Myocyte (in vitro differentiated cells): ENCODE measurements around the gene PDGFB. TPM values are rescaled to one million over a fixed set of nuclear protein-coding genes. Genes with fewer than 3 reads are reported as not detected.
A peak's percentile ranks its signal among the peaks of the same experiment; 100 is the strongest.

Experiments used
- DNase-seq: peaks from one replicate; pipeline ENCODE4 v3.0.0-alpha.2; 2012; ENCODE audit warnings: low read depth
- polyA plus RNA-seq: library from polyadenylated mRNA; unstranded; fragments of >200 nt; gene quantifications from one replicate; pipeline ENCODE4 v1.2.1, GENCODE V29; 2012; ENCODE audit warnings: missing spikeins
- total RNA-seq: library from RNA; depleted of rRNA; stranded (reverse); fragments of >200 nt; gene quantifications from 2 replicates; pipeline ENCODE4 v1.2.3, GENCODE V29; 2014

Gene PDGFB
- total RNA-seq: 6.7 and 10.2 TPM in 2 replicates
- 19.4 TPM for polyA plus RNA-seq

DNA sequence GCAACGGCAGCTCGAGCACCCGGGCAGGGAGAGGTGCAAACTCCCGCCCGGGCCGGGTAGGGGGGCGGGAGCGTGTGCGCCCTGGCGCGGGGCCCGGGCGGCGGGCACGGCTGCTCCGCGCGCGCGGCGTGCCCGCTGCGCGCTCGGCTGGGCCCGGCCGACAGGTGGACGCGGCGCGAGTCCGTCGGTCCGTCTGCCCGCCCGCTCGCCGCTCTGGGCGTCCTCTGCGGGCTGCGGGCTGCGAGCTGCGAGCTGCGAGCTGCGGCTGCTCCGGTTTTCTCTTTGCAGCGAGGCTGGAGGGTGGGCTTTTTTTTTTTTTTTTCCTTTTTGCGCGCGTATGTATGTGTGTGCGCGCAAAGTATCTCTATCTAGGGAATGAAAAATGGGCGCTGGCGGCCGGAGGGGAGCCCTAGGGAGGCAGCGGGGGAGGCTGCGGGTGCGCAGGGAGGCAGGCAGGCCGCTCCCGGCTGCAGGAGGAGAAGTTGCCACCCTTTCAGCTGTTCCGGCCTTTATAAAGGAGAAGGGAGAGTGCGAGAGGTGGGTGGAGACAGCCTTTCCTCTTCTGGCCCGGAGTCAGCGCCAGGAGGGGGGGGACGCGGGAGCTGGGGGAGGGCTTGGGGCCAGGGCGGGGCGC is at the start of gene PDGFB:
TSS of gene PDGFB (minus strand) at position 487 of the 634 bp plus-strand sequence. CDS start 1,019 bp downstream, outside the sequence.
- DNase-seq: peak; percentile 84

DNA sequence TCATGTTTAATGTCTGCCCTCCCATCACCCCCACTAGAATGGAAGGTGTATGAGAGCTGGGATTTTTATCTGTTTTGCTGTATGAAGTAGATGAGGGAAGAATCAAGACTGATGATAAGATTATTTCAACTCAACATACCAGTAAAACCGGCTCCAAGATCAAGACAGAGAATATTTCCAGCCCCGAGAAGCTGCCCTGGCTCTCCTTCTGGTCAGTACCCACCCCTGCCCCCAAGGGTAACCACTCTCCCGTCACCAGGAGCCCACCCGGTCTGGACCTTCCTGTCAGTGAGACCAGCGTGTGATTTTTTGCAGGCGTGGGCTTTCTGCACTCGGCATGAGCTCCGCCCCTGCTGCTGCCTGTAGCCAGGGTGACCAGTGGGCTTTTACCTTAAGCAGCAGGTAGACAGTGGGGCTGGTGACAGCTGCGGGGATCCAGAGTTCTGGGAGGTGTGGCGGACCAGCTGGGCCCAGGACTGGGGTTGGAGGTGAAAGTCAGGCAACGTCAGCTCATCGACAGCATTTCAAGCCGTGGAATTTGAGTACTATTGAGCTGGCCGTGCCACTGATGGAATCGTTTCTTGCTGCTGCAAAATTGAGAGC is 49.1 kb upstream of the PDGFB start:
- no peak for DNase-seq

DNA sequence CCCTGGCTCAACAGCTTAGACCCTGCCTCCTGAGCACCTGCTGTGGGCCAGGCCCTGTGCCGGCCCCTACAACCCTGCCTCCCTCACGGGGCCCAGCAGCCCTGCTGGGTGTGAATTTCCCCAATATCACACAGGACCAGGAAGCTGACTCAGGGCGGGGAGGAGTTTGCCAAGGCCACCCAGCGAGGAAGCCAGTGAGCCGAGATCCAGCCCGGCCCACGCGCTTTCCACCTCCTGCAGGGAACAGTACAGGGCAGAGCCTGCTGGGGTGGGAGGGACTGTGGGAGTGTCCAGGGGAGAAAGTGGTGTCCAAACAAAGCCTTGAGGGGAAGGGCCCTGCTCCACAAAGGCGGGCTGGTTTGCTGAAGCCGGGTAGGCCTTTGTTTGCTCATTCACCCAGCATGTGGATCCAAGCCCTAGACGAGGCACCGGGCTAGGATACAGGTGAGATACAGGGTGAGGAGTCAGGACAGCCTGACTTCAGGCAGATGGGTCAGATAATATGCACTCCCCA is 47.8 kb upstream of the PDGFB start:
- DNase-seq: peak; percentile 90

DNA sequence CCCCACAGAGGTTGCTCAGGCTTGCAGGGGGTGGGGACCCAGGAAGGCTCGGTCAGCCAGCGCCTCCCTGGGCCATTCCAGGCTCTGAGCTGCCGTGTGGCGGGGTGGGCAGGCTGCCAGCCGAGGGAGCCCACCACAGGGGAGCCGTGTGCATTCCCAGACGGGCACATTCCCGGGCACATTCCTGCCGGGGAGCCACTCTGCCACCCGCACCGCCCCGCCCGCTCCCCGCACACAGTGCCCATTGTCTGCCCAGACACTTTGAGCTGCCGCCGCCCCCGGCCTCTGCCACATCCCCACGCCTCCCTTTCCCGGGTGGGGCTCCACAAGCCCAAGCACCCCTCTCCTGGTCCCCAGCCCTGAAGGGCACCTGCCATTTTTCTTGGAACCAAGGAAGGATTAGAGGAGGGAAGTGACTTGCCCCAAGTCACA is 47.3 kb upstream of the PDGFB start:
- peak; percentile 76 for DNase-seq

DNA sequence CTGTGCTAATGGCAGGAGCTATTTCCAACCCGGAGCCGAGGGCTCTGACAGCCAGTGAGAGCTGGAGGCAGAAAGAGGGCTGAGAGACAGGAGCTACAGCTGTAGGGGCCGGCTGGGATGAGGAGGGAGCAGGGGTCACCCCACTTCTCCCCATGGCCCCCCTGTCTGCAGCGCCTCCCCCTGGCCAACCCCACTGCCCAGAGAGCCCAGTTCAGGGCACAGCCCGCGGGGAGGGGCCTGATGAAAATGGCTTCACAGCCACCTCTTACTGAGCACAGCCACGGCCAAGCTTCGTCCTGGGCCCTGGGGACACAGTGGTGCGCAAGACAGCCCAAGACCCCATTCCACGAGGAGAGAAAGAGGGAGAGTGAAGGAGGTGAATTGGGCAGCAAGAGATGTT is 46.7 kb upstream of the PDGFB start:
- no peak for DNase-seq

DNA sequence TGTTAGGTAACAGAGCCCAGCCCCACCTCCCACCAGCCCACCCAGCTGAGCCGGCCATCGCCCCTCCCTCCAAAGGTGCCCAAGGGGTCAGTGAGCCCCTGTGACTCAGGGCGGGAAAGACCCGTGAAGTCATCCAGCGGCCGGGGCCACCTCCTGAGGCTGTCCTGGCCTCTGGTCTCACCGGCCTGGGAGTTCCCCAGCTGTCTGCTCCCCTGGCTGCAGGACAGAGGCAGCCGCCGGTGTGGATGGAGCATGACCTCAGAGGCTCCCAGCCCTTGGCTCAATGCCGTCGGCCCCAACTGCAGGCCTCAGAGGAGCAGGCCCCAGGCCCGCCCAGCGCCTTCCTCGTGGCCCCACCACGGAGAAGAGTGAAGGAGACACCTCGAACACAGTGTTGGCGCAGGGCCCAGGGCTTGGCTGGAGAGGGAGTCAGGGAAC is 46.0 kb upstream of the PDGFB start:
- DNase-seq: peak; percentile 91

DNA sequence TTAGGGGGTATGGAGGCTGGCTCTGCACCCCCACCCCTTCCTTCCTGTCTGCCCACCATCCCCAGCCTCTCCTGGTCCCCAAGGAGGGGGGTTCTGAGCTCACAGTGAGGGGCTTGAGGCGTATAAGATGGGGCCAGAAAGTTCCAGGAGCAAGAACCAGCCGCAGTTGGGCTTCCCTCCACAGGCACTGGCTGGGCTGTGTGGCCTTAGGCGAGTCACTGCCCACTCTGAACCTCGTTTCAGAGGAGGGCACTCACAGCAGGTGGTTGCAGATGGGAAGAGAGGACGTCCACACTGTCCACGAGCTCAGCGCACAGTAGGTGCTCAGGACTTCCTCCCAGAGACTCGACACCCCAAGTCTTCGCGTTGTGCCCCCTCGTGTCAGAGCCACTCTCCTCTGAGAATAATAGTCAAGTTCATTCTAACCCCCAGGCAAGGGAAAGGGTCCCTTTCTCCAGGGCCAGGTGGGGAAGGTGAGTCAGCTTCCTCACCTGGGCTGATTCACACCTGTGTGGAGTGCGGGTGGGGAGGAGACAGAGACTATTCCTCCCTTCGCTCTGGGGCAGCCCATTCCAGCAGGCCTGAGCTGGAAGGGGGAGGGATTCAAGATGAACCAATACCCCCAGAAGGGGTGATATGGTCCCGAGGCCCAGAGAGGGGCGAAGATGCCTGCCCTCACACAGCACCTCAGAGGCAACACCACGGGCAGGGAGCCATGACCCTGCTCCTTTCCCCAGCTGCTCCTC is 45.4 kb upstream of the PDGFB start:
- DNase-seq: no peak

DNA sequence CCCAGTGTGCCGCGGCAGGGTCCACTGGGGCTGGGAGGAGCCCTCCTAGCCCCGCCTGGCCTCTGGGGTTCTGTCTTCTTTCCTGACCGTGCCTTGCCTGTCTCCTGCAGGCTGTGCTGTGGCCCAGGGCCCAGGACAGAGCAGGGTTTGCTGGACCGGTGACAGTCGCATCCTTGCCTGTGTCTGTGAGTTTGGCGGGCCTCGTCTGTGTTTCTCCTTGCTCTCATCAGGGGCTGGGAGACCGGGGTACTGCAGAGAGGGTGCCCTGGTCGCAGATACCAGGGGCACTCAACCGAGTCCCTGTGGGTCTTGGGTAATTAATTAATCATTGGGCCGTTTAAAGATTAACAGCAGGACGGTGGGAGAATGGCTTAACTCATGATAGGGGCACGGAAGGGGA is 44.8 kb upstream of the PDGFB start:
- DNase-seq: no peak

DNA sequence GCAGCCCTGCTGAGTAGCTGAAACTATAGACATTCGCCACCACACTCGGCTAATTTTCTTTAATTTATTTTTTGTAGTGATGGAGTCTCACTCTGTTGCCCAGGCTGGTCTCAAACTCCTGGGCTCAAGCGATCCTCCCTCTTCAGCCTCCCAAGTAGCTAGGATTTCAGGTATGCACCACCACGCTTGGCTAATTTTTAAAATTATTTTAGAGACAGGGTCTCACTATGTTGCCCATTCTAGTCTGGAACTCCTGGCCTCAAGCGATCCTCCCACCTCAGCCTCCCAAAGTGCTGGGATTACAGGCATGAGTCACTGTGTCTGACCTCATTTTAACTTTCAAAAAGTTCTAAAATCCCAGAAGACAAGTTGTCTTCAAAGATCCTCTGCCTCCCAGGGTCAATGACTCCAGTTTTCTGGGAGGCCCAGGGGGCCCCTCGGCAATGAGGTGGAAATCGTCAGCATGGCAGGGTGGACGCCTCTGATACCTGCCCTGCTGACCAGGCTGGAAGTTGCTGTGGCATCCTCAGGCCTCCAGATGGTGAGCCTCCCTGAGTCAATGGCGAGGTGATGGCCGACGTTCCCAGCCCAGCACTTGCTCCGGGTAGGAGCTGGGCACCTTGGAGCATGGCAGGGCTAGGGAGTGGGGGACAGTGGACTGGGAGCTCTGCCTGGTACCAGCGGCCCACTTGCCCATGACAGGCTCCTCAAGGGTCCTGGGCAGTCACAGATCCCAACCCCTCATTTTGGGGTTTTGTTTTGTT is 43.5 kb upstream of the PDGFB start:
- DNase-seq: no peak

DNA sequence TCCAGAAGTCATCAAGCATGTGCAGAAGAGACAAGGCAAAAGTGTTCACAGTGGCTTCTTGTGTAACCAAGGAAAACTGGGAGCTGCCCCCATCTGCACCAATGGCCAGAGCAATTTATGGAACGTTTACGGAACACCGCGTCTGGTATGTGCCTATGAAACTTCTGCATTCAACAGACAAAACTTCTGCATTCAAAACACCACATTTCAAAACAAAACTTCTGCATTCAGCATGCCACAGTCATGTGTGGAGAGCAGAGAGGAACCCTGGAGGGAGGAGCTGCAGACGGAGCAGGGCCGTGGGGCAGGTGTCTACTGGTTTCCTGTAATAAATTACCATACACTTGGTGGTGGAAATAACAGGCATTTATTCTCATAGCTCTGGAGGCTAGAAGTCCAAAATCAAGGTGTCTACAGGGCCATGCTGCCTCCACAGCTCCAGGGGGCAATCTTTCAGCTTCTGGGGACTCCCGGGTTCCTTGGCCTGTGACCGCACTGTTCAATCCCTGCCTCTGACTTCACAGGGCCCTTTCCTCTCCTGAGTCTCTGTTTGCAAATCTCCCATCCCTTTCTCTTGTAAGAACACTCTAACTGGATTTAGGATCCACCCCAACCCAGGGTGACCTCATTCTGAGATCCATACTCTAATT is 42.4 kb upstream of the PDGFB start:
- no peak for DNase-seq

DNA sequence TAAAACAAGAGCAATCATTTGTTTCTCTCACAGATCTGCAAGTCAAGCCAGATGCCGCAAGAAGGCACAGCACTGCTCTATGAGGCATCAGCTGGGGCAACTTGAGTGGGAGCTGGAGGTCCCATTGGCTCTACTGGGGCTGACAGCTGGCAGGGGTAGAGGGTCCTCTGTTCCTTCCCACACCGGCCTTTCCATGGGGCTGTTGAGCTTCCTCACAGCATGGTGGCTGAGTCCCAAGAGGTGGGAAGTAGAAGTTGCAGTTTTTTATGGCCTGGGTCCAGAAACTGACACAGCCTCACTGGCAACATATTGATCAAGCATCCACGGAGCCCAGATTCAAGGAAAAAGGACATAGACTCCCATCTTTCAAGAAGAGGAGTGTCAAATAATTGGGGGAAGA is 40.2 kb upstream of the PDGFB start:
- DNase-seq: no peak

DNA sequence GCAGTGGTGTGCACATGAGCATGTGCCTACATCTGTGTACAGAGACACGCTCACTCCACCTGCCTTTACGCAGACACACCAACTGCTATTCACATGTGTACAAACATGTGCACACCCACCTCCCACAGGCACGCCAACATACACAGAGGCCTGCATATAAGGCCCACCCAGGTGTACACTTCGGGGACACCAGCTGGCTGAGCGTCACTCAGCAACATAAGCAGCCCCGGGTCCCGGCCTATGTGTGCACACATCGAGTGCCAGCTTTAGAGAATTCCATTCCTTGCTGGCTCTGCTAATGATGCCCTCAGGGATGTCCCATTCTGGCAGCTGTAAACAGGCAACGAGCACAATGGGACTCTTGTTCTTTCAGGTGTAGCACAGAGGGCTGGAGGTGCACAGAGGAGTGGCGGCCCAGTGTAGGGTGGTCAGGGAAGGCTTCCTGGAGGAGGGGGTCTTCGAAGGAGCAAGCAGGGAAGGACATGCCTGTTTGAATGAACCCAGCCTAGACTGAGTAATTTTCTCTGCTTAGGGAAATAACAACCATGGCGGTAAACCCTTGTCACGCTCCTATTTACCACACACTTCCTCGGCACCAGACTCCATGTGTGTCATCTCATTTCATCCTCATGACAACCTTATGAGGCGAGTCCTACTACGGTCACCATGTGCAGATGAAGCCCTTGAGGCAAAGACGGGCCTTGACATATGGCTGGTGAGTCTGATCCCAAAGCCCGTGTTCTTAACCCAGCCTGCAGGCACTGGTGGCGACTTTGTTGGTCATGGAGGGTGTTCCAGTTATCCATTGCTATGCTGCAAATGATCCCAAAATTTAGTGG is 39.6 kb upstream of the PDGFB start:
- peak; percentile 32 for DNase-seq

DNA sequence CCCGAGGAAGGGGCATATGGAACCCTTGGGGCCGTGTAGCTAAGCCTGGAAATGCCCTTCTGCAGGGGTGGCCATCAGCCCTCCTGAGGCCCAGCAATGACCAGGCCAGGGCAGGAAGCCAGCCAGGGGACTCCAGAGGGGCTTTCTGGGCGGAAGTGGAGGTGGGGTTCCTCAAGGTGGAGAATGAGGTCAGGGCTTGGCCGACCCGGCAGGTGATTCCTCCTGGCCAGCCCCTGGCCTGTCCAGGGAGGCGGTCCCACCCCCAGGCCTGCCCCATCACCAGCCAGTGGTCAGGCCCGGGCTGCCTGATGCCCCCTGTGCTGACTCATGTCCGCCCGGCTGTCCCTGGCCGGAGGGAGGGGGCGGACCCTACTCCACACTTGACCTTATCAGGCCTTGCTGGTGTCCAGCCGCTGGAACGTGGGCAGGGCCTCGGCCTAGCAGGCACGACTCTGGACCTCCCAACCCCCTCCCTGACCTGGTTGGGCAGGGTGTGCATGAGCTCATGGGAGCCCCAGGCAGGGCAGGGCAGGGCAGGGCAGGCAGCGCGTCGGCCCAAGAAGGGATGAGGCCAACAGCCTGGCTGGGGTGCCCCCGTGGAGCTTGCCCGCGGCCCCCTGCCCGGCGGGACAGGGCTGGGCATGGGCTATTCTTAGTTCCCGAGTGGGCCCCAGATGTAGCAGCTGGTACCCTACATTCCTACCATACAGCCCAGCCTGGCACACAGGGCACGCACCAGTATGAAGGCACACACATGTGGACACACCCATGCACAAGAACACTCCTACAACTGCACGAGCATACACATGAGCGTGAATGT is 38.8 kb upstream of the PDGFB start:
- DNase-seq: peak; percentile 99

DNA sequence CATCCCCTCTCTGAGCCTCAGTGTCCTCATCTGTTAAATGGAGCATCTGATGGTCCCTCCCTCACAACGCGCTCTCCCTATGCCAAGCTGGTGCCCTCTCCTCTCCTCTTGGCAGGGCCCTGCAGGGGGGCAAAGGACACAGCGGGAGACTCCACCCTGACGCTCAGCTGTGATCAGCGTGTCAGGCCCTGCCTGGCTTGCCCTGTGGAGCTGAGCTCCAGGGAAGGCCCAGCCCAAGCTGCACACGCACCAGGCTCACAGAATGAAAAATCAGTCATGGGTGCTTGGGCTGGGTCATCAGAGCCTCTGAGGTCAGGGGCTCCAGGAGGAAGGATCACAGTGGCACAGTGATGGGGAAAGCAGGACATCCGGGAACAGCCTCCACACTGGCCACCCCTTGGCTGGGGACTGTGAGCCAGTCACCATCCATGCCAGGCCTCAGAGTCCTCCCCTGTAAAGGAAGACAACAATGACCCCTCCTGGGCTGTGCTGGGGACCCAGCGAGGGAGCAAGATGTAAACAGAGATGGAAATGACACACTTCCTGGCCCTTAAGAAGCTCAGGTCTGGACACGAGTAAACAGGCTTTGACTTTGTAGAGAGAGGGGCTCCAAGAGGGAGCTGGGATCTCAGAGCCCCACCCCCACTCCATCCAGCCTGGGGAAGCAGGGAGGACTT is 38.0 kb upstream of the PDGFB start:
- peak; percentile 43 for DNase-seq

DNA sequence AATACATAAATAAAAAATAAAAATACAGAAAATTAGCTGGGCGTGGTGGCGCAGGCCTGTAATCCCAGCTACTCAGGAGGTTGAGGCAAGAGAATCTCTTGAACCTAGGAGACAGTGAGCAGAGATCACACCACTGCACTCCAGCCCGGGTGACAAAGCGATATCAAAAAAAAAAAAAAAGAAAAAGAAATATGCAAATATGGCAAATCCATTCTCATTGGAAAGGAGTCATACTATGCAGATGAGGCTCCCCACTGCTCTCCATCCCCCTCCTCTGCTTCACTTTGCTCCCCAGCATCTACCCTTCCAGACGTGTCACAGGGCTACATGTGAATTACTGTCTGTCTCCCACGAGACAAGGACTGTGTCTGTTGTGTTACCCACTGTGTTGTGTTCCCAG is 36.3 kb upstream of the PDGFB start:
- no peak for DNase-seq

DNA sequence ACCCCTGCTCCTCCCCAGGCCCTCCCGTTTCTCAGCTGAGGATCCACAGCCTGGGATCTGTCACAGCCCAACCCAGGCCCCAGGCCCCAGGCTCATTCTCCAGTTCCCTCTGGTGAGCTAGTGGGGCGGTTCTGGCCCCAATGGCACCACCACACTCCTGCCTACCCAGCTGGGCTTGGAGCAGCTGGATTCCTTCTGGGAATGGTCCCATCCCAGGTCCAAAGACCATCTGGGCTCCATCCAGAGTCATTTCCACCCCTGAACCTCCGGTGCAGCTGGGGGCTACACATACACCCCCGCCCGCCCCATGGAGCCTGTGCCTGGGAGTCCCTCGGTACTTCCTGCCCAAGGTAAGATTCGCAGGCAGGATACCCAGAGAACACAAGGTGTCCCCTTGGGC is 35.5 kb upstream of the PDGFB start:
- no peak for DNase-seq

DNA sequence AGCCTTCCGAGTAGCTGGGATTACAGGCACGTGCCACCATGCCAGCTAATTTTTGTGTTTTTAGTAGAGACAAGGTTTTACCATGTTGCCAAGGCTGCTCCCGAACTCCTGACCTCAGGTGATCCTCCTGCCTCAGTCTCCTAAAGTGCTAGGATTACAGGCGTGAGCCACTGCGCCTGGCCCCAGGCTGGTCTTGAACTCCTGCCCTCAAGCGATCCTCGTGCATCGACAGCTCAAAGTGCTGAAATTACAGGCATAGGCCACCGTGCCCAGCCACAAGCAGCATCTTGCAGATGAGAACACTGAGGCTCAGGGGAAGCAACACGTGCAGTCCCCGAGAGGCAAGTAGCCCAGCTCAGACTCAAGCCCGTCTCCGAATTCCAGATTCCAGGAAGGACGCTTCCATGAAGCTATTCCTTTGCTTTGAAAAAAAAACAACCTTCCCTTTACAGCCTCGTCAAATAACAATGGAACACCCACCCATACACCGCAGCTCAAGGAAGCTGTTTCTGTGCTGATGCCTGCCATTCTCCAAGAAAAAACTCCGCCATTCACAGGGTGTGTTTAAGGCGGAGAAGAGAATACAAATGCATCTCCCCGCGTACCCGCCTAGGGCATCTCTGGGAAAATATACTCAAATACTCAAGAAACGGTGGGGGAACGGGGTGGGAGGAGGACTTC is 34.5 kb upstream of the PDGFB start:
- DNase-seq: no peak

DNA sequence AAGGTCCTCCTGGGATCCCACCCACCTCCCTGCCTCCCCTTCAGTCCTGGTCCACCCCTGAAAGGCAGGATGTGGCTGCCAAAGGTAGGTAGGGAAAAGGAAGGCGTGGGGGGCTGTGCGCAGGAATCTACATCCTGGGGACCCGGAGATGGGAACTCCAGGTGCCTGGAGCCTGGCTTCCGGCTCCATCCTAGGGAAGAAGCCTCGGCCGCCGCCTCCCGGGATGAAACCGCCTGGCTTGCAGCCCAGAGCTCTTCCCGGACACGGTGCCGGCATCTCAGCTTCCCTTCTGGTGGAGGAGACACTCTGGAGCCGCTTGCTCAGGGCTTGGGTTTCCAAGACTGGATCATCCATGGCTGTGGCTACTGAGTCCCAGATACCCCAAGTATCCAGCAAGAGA is 33.3 kb upstream of the PDGFB start:
- peak; percentile 36 for DNase-seq
